ENCODE measurements around the gene ESR2. TPM values are rescaled to one million over a fixed set of nuclear protein-coding genes. Genes with fewer than 3 reads are reported as not detected.

ESR2 gene
- total RNA-seq, 1 donor from 2014 or later, result not detected

GRCh38 chr14:64064447-64064846, 229.7 kb downstream of the ESR2 start:
- peaks cover 4% of the 10 kb centered on the region for H3K27me3 Mint-ChIP-seq (ENCODE audit: unreplicated experiment)
- no peaks in the 10 kb centered on the region for H3K9me3 Mint-ChIP-seq (ENCODE audit: unreplicated experiment)
- no peak overlapping the region for H3K4me3 Mint-ChIP-seq (ENCODE audit: unreplicated experiment)
- no peak overlapping the region for H3K27ac Mint-ChIP-seq (ENCODE audit: unreplicated experiment)
- no peaks in the 10 kb centered on the region for H3K36me3 Mint-ChIP-seq (ENCODE audit: low read depth, unreplicated experiment)
- H3K4me1 Mint-ChIP-seq (ENCODE audit: unreplicated experiment), result peaks cover 6% of the 10 kb centered on the region
- DNase-seq (ENCODE audit: low spot score), result no peak
- TF ChIP-seq, protein P1, sequence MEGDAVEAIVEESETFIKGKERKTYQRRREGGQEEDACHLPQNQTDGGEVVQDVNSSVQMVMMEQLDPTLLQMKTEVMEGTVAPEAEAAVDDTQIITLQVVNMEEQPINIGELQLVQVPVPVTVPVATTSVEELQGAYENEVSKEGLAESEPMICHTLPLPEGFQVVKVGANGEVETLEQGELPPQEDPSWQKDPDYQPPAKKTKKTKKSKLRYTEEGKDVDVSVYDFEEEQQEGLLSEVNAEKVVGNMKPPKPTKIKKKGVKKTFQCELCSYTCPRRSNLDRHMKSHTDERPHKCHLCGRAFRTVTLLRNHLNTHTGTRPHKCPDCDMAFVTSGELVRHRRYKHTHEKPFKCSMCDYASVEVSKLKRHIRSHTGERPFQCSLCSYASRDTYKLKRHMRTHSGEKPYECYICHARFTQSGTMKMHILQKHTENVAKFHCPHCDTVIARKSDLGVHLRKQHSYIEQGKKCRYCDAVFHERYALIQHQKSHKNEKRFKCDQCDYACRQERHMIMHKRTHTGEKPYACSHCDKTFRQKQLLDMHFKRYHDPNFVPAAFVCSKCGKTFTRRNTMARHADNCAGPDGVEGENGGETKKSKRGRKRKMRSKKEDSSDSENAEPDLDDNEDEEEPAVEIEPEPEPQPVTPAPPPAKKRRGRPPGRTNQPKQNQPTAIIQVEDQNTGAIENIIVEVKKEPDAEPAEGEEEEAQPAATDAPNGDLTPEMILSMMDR (IDR thresholded peaks at IDR 0.05; ENCODE audit: unreplicated experiment), result no peak

DNA sequence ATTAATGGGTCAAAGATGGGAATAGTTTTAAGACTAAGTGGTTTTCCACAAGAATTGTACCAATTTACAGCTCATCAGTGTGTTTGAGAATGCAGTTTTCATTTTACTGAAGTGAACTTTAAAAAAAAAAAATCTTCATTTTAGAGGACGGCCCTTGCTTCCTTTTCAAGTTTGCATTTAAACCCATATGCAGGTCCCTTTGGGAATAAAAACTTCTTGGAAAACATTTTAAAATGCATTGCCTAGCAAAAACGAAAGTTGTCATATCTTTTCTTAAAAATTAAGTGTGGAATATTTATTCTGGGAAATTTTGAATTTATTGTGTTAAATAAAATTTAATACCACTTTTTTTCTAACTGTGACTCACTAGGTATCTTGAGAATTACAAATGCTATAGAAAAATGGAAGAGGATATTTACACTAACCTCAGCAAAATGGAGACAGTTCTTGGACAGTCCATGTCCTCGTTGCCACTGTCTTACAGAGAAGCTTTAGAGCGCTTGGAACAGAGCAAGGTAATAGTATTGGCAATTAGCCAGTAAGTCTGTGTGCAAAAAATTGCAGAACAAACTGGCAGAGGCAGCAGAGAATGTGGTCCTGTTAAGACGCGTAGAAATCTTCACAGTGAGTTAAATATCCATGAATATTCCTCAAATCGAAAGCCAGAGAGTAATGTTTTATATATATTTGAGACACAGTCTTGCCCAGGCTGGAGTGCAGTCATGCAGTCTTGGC, 231.6 kb downstream of the ESR2 start:
- Mint-ChIP-seq H3K4me3 (ENCODE audit: unreplicated experiment) (no peak overlapping the region), H3K4me1 (ENCODE audit: unreplicated experiment) (peaks cover 3% of the 10 kb centered on the region), H3K9me3 (ENCODE audit: unreplicated experiment) (no peaks in the 10 kb centered on the region), H3K27me3 (ENCODE audit: unreplicated experiment) (peaks cover 4% of the 10 kb centered on the region), H3K27ac (ENCODE audit: unreplicated experiment) (no peak overlapping the region), H3K36me3 (ENCODE audit: low read depth, unreplicated experiment) (no peaks in the 10 kb centered on the region)
- TF ChIP-seq, protein P1 (IDR thresholded peaks at IDR 0.05; ENCODE audit: unreplicated experiment), result no peak
- no peak for DNase-seq (ENCODE audit: low spot score)

GRCh38 chr14:64061706-64062105, 232.5 kb downstream of the ESR2 start:
- Mint-ChIP-seq H3K9me3 (ENCODE audit: unreplicated experiment) (no peaks in the 10 kb centered on the region), H3K36me3 (ENCODE audit: low read depth, unreplicated experiment) (no peaks in the 10 kb centered on the region), H3K27me3 (ENCODE audit: unreplicated experiment) (peaks cover 4% of the 10 kb centered on the region), H3K4me3 (ENCODE audit: unreplicated experiment) (no peak overlapping the region), H3K27ac (ENCODE audit: unreplicated experiment) (no peak overlapping the region), H3K4me1 (ENCODE audit: unreplicated experiment) (peaks cover 3% of the 10 kb centered on the region)
- TF ChIP-seq, protein P1 (IDR thresholded peaks at IDR 0.05; ENCODE audit: unreplicated experiment), result no peak
- DNase-seq (ENCODE audit: low spot score), result no peak

DNA sequence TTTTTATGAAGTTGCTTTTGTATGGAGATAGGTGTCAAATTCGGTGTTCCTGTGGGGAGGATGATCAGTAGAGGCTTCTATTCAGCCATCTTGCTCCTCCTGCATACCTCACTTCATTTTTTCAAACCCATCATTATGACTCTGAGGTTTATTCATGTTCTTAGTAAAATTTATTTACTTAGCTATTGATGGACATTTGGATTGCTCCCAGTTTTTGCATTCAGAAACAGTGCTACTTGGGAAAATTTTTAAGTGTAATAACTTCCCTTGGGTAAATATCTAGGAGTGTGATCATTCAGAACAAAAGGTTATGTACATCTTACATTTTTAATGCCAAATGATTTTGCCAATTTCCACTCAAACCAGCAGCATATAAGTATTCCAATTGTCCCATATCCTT, 233.1 kb downstream of the ESR2 start:
- no peak overlapping the region for H3K27ac Mint-ChIP-seq (ENCODE audit: unreplicated experiment)
- peaks cover 3% of the 10 kb centered on the region for H3K4me1 Mint-ChIP-seq (ENCODE audit: unreplicated experiment)
- no peak for DNase-seq (ENCODE audit: low spot score)
- H3K27me3 Mint-ChIP-seq (ENCODE audit: unreplicated experiment), result peaks cover 4% of the 10 kb centered on the region
- TF ChIP-seq, protein P1 (IDR thresholded peaks at IDR 0.05; ENCODE audit: unreplicated experiment), result no peak
- H3K4me3 Mint-ChIP-seq (ENCODE audit: unreplicated experiment), result no peak overlapping the region
- no peaks in the 10 kb centered on the region for H3K9me3 Mint-ChIP-seq (ENCODE audit: unreplicated experiment)
- H3K36me3 Mint-ChIP-seq (ENCODE audit: low read depth, unreplicated experiment), result no peaks in the 10 kb centered on the region

DNA sequence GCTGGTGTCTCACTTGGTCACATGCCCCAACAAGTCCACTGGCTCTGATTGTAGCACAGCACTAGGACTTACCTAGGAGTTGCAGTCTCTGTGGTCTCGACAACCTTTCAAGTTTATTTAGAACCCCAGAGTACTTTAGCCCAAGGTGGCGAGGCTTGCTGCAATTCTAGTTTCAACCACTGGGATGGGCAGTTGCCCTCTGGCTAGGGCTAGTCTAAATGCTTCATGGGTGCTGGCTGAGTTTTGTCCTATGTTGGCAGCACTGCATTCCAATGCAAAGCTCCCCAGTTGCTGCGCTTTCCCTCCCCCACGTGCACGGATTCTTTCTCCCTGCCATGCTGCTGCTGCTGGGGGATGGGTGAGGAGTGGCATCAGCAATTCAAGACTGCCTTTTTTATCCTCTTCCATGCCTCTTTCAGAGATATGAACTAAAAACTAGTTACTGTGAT, 233.5 kb downstream of the ESR2 start:
- H3K4me3 Mint-ChIP-seq (ENCODE audit: unreplicated experiment), result no peak overlapping the region
- TF ChIP-seq, protein P1 (IDR thresholded peaks at IDR 0.05; ENCODE audit: unreplicated experiment), result peak; percentile 67
- peak; percentile 29 for DNase-seq (ENCODE audit: low spot score)
- H3K27ac Mint-ChIP-seq (ENCODE audit: unreplicated experiment), result no peak overlapping the region
- no peaks in the 10 kb centered on the region for H3K36me3 Mint-ChIP-seq (ENCODE audit: low read depth, unreplicated experiment)
- no peaks in the 10 kb centered on the region for H3K9me3 Mint-ChIP-seq (ENCODE audit: unreplicated experiment)
- peaks cover 4% of the 10 kb centered on the region for H3K27me3 Mint-ChIP-seq (ENCODE audit: unreplicated experiment)
- peaks cover 3% of the 10 kb centered on the region for H3K4me1 Mint-ChIP-seq (ENCODE audit: unreplicated experiment)
